ENCODE measurements around the gene TMSB4X.
"Not testable (repeated sequence)": the region's sequence is repeated elsewhere in the genome, so short reads cannot be mapped to it uniquely, and the experiment has no call there.

DNA sequence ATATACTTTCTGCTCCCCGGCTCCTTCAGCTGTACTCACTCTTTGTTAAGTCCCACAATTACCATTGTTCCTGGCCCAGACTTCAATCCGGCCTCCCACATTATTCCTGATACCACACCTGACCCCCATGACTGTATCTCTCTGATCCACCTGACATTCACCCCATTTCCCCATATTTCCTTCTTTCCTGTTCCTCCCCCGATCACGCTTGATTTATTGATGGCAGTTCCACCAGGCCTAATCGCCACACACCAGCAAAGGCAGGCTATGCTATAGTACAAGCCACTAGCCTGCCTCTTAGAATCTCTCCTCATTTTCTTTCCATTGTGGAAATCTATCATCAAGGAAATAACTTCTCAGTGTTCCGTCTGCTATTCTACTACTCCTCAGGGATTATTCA, 31.3 kb upstream of the TMSB4X start:
- TF ChIP-seq, protein P1, sequence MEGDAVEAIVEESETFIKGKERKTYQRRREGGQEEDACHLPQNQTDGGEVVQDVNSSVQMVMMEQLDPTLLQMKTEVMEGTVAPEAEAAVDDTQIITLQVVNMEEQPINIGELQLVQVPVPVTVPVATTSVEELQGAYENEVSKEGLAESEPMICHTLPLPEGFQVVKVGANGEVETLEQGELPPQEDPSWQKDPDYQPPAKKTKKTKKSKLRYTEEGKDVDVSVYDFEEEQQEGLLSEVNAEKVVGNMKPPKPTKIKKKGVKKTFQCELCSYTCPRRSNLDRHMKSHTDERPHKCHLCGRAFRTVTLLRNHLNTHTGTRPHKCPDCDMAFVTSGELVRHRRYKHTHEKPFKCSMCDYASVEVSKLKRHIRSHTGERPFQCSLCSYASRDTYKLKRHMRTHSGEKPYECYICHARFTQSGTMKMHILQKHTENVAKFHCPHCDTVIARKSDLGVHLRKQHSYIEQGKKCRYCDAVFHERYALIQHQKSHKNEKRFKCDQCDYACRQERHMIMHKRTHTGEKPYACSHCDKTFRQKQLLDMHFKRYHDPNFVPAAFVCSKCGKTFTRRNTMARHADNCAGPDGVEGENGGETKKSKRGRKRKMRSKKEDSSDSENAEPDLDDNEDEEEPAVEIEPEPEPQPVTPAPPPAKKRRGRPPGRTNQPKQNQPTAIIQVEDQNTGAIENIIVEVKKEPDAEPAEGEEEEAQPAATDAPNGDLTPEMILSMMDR (IDR thresholded peaks at IDR 0.05), result not testable (repeated sequence)
- TF ChIP-seq POLR2A (IDR thresholded peaks at IDR 0.05), result not testable (repeated sequence)
